OCI-LY7 (cell line): Measurements from ENCODE around the gene VPS9D1. TPM values are rescaled to one million over a fixed set of nuclear protein-coding genes. Genes with fewer than 3 reads are reported as not detected.
A peak's percentile ranks its signal among the peaks of the same experiment; 100 is the strongest.

Source experiments
- Bru-seq: library from RNA; stranded (reverse); fragments of 400-500 nt; gene quantifications from one replicate; lab custom pipeline; 2021; lab: Mats Ljungman, UMichigan
- BruChase-seq, 2 experiments: library from RNA; stranded (reverse); fragments of 400-500 nt; gene quantifications; one replicate each; lab custom pipeline; 2021; lab: Mats Ljungman, UMichigan
- BruUV-seq: library from RNA; stranded (reverse); fragments of 400-500 nt; replicated peaks from 2 replicates; lab custom pipeline; 2021; lab: Mats Ljungman, UMichigan
- CTCF ChIA-PET: fragments of 300-600 bp; sonication (Branson Sonifier 250); formaldehyde crosslinking; loops from one replicate; lab custom pipeline; 2022; ENCODE audit warnings: antibody characterized with exemption; ENCODE audit not compliant: unreplicated experiment; lab: Charles Lee
- POLR2A ChIA-PET: fragments of 300-600 bp; sonication (Branson Sonifier 250); formaldehyde crosslinking; loops from one replicate; lab custom pipeline; 2022; ENCODE audit warnings: antibody characterized with exemption; lab: Charles Lee
- DNase-seq: peaks from one replicate; pipeline ENCODE4 v3.0.0-alpha.2; 2015; ENCODE audit warnings: low spot score
- H2AFZ ChIP-seq: fragments of 200-600 bp; sonication (generic), shearing (Covaris generic); 2 replicates; pipeline ENCODE4 v1.6.1; 2014; ENCODE audit warnings: mild to moderate bottlenecking, antibody characterized with exemption, low read length, moderate library complexity
- H3K27ac ChIP-seq: fragments of 200-600 bp; sonication (generic); 2 replicates; pipeline ENCODE4 v1.5.1; 2014; ENCODE audit warnings: mixed run types, low read depth, mild to moderate bottlenecking, moderate library complexity, low read length, inconsistent platforms; ENCODE audit not compliant: poor library complexity, severe bottlenecking
- H3K36me3 ChIP-seq: fragments of 200-600 bp; sonication (generic); 2 replicates; pipeline ENCODE4 v1.6.1; 2014; ENCODE audit warnings: mild to moderate bottlenecking, antibody characterized with exemption, low read length, moderate library complexity, mixed read lengths; ENCODE audit not compliant: insufficient read depth
- H3K4me1 ChIP-seq: fragments of 200-600 bp; sonication (generic); 2 replicates; pipeline ENCODE4 v1.5.1; 2014; ENCODE audit warnings: mild to moderate bottlenecking, low read length; ENCODE audit not compliant: insufficient read depth, poor library complexity, severe bottlenecking
- H3K4me2 ChIP-seq: fragments of 200-600 bp; sonication (generic); 2 replicates; pipeline ENCODE4 v1.6.1; 2014; ENCODE audit warnings: mild to moderate bottlenecking, low read length
- H3K4me3 ChIP-seq: fragments of 200-600 bp; sonication (generic); 2 replicates; pipeline ENCODE4 v1.5.1; 2014; ENCODE audit warnings: mild to moderate bottlenecking, low read depth, low read length; ENCODE audit not compliant: poor library complexity, severe bottlenecking
- H3K79me2 ChIP-seq: fragments of 200-600 bp; sonication (generic); 2 replicates; pipeline ENCODE4 v1.6.1; 2016; ENCODE audit warnings: low read depth, mild to moderate bottlenecking, low read length, moderate library complexity, mixed read lengths; ENCODE audit not compliant: insufficient read depth
- H3K9me2 ChIP-seq: fragments of 200-600 bp; sonication (generic); 2 replicates; pipeline ENCODE4 v1.6.1; 2016; ENCODE audit warnings: mild to moderate bottlenecking, low read length, mixed read lengths; ENCODE audit not compliant: insufficient read depth
- H3K9me3 ChIP-seq: fragments of 200-600 bp; sonication (generic); 2 replicates; pipeline ENCODE4 v1.6.1; 2014; ENCODE audit warnings: mild to moderate bottlenecking, mixed run types, low read length, mixed read lengths
- H4K20me1 ChIP-seq: fragments of 200-600 bp; sonication (generic); 2 replicates; pipeline ENCODE4 v1.6.1; 2014; ENCODE audit warnings: mild to moderate bottlenecking, antibody characterized with exemption, low read length, moderate library complexity, mixed read lengths; ENCODE audit not compliant: insufficient read depth
- EZH2phosphoT487 ChIP-seq: fragments of 200-600 bp; sonication (generic); IDR thresholded peaks from 2 replicates; pipeline ENCODE4 v1.6.1; 2018; ENCODE audit warnings: low read depth, borderline replicate concordance, mild to moderate bottlenecking, mixed run types, antibody characterized with exemption, low read length, moderate library complexity, mixed read lengths
- intact Hi-C: fragments of 100-400 bp; cut with micrococcal nuclease; formaldehyde crosslinking; loops from one replicate; pipeline ENCODE4 v1.10.0; 2022; ENCODE audit not compliant: unreplicated experiment
- long read RNA-seq: library from polyadenylated mRNA; stranded (forward); transcript quantifications from one replicate; pipeline ENCODE4 v2.0.0, GENCODE V29; 2022
- total RNA-seq, 2 experiments: library from RNA; depleted of rRNA in 1 of 2; stranded (reverse); fragments of >200 nt in 1 of 2; shearing (Covaris generic) in 1 of 2; gene quantifications; 2 replicates each; pipeline ENCODE4 v1.2.3, GENCODE V29; 2014 to 2022
- TF ChIP-seq, protein P1 (sequence below): fragments of 200-600 bp; sonication (generic); conservative IDR thresholded peaks from 2 replicates; pipeline ENCODE4 v1.5.1; 2014; ENCODE audit warnings: mild to moderate bottlenecking, antibody characterized with exemption, low read length, moderate library complexity, mixed read lengths

Gene VPS9D1, protein sequence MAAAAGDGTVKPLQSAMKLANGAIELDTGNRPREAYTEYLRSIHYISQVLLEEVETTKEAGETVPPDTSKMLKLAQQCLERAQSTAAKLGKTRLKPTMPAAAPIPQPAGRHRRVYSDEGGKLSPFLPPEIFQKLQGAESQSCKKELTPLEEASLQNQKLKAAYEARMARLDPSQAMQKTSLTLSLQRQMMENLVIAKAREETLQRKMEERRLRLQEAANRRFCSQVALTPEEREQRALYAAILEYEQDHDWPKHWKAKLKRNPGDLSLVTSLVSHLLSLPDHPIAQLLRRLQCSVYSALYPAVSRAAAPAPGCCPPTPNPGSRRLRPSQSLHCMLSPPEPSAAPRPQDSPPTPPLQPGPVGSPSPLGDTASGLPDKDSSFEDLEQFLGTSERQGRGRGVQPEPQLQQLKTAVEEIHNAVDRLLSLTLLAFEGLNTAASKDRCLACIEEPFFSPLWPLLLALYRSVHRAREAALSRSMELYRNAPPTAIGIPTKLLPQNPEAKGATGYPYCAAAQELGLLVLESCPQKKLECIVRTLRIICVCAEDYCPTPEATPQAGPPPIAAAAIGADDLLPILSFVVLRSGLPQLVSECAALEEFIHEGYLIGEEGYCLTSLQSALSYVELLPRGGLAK
- total RNA-seq (2014; rRNA removed; shearing (Covaris generic)) (2.0 and 3.1 TPM in 2 replicates), total RNA-seq (2022) (4.6 and 4.7 TPM in 2 replicates), Bru-seq, nascent RNA (percentile 33 among the genes with signal in this experiment), BruChase-seq, experiment 1, labeled RNA remaining after a 6-hour chase (percentile 45 among the genes with signal in this experiment), BruChase-seq, experiment 2, labeled RNA remaining after a 2-hour chase (percentile 38 among the genes with signal in this experiment)
- long read RNA-seq, partial matches to known transcripts = 3 of 12 reads
- long read RNA-seq, other reads (novel, unspliced or antisense) = 9 of 12 reads

DNA sequence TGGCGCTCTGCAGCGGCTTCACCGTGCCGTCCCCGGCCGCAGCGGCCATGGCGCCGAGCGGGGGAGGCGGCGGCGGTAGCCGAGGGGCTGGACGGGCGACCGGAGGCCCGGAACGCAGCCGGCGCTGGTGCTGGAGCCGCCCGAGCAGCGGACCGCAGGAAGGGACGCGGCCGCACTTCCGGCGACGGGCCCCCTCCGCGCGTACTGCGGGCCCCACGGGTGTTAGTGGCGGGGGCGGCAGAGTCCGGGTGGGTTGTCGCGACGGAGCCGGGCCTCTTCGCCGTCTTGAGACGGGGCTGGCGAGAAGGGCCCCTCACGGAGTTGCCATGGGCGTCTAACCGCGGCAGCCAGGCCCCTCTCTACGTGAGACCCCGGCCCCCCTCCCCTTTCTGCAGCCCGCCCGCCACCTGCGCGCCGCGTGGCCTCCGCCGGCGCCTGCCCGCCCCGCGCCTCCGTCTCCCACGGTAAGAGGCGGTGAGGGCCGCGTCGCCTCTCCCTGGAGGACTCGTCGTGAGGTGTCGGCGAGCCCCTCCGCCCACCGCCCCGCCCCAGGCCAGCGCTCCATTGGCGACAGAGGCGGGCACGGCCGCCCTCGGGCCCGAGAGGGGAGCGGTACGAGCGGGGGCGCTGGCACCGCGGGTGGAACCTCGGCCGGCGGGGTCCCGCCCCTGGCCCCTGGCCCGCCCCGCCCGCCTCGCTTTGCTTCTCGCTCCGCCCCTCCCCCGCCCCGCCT, at the start of gene VPS9D1, which contains the start of gene ZNF276:
Gene VPS9D1, minus strand, starts transcription at position 86 of the 733 bp plus-strand sequence. Its CDS starts 37 bp downstream, at position 49.
Gene ZNF276, plus strand, starts transcription at position 725 of the 733 bp plus-strand sequence. CDS start 104 bp downstream, outside the sequence.
- Histone ChIP-seq H3K9me3 (no peaks in the 10 kb centered on the region), H4K20me1 (peaks cover 17% of the 10 kb centered on the region), H3K4me2 (peak within 1 kb of the TSS; percentile 91), H3K9me2 (no peaks in the 10 kb centered on the region), H3K27ac (peak within 1 kb of the TSS; percentile 57), H3K4me1 (peaks cover 19% of the 10 kb centered on the region), H3K4me3 (peak within 1 kb of the TSS; percentile 89), H3K79me2 (peaks cover 6% of the 10 kb centered on the region; the same call in 1 of the 2 replicates), H2AFZ (peak within 1 kb of the TSS; percentile 17; the same call in 1 of the 2 replicates), H3K36me3 (peaks cover 30% of the 10 kb centered on the region)
- intact Hi-C loops = loop anchor here (1.0 to 5.0 kb wide), 2 partner anchors 21 to 196 kb away; partner anchors contain the start of gene MC1R
- POLR2A ChIA-PET = no interaction called here
- BruUV-seq = no TSS peak
- CTCF ChIA-PET = no interaction called here
- peak; percentile 80 for DNase-seq
- TF ChIP-seq EZH2phosphoT487 = no peak
- TF ChIP-seq, protein P1, sequence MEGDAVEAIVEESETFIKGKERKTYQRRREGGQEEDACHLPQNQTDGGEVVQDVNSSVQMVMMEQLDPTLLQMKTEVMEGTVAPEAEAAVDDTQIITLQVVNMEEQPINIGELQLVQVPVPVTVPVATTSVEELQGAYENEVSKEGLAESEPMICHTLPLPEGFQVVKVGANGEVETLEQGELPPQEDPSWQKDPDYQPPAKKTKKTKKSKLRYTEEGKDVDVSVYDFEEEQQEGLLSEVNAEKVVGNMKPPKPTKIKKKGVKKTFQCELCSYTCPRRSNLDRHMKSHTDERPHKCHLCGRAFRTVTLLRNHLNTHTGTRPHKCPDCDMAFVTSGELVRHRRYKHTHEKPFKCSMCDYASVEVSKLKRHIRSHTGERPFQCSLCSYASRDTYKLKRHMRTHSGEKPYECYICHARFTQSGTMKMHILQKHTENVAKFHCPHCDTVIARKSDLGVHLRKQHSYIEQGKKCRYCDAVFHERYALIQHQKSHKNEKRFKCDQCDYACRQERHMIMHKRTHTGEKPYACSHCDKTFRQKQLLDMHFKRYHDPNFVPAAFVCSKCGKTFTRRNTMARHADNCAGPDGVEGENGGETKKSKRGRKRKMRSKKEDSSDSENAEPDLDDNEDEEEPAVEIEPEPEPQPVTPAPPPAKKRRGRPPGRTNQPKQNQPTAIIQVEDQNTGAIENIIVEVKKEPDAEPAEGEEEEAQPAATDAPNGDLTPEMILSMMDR = no peak

DNA sequence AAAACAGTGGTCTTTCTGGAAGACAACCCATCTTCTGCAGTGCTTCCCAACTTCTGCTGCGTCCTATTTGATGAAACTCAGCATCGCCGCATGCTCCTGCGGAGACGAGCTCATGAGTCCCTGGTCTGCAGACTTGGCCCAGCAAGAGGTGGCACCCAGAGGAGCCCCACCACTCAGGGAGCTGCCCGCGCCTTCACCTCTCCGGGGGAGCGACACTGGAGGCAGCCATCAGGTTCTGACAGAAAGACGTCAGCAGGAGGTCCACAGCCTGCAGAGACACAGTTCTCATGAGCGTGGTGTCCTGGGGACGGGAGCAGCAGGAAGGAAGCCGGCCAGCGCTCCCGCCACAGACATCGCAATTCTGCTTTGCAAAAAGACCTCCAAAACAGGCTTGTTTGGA, 49.7 kb upstream of the VPS9D1 start:
- no peak overlapping the region for H2AFZ ChIP-seq
- no peaks in the 10 kb centered on the region for H3K9me2 ChIP-seq
- no peak for DNase-seq
- H3K36me3 ChIP-seq = peaks cover 98% of the 10 kb centered on the region
- H3K4me3 ChIP-seq = no peak overlapping the region
- intact Hi-C loops = no loop called here
- no peaks in the 10 kb centered on the region; the same call in 1 of the 2 replicates for H3K79me2 ChIP-seq
- BruUV-seq = no TSS peak
- H3K4me1 ChIP-seq = peaks cover 5% of the 10 kb centered on the region
- no peaks in the 10 kb centered on the region for H3K9me3 ChIP-seq
- ChIA-PET POLR2A (no interaction called here), CTCF (no interaction called here)
- H3K27ac ChIP-seq = no peak overlapping the region
- no peaks in the 10 kb centered on the region for H4K20me1 ChIP-seq
- no peak overlapping the region for H3K4me2 ChIP-seq
- TF ChIP-seq EZH2phosphoT487 = no peak
- TF ChIP-seq, protein P1 = no peak
